DMS53 treated with DMSO at 0.1 percent for 48 hours (cell line): ENCODE measurements around the gene BMP10.

Experiments used
- DNase-seq: peaks from one replicate; lab custom pipeline; 2025; ENCODE audit not compliant: unreplicated experiment; lab: John Stamatoyannopoulos, UW

BMP10 gene, protein sequence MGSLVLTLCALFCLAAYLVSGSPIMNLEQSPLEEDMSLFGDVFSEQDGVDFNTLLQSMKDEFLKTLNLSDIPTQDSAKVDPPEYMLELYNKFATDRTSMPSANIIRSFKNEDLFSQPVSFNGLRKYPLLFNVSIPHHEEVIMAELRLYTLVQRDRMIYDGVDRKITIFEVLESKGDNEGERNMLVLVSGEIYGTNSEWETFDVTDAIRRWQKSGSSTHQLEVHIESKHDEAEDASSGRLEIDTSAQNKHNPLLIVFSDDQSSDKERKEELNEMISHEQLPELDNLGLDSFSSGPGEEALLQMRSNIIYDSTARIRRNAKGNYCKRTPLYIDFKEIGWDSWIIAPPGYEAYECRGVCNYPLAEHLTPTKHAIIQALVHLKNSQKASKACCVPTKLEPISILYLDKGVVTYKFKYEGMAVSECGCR

GRCh38 chr2:68871159-68871764 is at the start of gene BMP10:
TSS of gene BMP10 (minus strand) at chr2:68871397. CDS start at chr2:68871358, 39 bp downstream.
- DNase-seq, result no peak

DNA sequence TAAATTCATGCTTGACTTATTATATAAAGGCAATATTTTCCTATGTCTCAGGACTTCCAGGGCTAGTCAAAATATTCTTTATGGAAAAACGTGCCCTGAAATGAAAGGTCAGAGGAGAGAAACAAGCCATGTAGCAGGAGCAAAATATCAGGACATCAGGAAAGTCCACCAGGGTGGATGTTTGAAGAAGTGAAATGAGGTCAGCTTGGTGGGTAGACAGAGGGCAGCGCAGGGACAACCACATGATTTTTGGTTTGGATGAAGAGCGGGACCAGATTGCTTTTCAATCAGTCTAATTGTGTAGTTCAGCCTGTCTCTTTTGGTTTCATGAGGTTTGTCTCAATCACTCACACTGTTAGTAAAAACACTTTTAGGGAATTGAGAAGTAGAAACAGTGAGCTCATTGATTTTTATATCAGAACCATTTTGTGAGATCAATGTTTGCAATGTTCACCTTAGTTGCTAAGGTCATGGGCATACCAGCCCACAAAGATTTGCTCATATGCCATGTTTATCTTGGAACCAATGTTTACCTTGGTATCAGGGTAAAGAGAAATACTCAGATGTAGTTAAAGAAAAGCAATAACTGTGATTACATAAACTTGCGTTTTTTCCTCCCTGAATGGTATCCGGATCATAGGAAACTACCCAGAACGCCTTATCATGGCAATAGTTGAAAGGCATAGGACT is 49.4 kb upstream of the BMP10 start:
- DNase-seq, result no peak

DNA sequence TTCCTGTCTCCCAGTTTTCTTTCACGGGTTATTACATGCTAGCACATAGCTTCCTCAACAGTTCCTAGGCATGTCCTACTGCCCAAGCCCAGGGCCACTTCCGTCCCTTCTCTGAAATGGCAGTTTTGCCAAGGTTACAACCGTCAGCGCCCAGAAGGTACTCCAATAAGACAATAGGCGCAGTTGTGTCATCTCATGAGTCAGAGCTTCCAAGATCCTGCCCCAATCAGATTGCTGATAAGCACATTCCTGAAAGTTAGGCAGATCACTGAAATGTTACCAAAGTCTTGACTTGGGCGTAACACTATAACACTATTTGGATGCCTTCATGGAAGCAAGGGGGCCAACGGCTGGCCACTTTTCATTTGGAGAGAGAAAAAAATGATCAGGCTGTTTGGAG is 47.3 kb upstream of the BMP10 start:
- DNase-seq, result no peak

DNA sequence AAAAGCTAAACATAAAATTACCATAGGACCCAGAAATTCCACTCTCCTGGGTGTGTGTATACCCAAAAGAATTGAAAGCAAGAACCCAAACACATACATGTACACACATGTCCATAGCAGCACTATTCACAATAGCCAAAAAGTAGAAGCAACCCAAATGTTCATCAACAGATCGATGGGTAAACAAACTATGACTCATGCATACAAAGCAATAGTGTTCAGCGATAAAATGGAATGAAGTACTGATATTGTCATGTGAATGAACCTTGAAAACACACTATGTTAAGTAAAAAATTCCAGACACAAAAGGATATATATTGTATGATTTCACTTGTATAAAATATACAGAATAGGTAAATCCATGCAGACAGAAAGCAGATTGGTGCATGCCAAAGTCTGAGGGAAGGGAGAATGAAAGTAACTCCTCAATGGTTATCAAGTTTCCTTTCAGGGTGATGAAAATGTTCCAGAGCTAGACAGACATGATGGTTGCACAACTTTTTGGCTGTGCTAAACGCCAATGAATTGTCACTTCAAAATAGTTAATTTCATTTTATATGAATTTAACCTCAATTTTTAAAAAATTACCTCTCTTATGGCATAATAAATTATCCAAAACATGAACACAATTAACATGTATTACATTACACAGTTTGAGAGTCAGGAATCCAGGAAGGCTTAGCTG is 46.0 kb upstream of the BMP10 start:
- no peak for DNase-seq

DNA sequence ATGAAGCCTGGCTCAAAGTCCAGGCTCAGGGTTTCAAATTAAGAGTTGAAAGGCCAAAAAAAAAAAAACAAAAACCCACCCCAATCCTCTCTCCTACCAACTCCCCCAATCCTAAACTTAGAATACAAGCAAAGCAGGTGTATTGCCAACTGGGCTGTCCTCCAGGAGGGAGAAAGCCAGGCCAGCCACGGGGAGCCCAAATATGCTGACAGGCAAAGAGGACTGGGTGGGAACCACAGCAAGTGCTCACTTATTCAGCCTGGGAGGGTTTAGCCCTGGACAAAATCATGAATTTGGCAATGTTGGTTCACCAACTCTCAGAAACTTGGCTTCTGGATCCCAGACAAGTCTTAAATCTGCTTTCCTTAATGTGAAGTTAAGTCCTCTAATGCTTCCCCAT is 45.0 kb upstream of the BMP10 start:
- DNase-seq, result no peak

DNA sequence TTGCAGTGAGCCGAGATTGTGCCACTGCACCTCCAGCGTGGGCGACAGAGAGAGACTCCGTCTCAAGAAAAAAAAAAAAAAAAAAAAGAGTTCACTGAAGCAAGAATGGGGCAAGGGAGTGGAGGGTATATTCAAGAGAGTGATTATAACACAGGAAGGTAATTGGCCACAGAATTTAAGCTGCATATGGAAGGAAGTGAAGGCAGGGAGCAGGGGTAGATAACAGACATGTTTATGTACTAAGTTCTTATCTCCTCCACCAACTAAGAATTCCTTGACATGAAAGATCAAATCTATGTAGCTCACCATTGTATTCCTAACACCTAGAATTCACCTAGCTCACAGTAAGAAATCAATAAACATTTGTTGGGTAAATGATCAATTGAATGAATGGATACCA is 44.2 kb upstream of the BMP10 start:
- DNase-seq, result no peak

GRCh38 chr2:68913359-68913758 is 42.2 kb upstream of the BMP10 start:
- no peak for DNase-seq

DNA sequence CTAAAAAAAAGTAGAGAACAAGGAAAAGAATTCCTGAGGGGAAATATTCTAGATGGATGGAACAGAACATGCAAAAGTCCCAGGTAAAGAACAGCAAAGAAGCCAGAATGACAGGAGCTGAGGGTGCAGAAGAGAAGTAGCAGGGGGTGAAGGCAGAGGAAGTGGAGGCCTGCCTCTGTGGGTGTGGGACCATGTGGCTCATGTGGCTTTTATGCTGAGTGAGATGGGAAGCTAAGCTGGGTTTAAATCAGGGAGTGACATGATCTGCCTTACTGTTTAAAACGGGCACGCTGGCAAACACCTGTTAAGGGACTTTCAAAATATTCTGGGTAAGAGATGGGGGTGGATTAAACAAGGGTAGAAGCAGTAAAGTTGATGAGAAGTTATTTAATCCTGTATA is 41.5 kb upstream of the BMP10 start:
- DNase-seq, result no peak

DNA sequence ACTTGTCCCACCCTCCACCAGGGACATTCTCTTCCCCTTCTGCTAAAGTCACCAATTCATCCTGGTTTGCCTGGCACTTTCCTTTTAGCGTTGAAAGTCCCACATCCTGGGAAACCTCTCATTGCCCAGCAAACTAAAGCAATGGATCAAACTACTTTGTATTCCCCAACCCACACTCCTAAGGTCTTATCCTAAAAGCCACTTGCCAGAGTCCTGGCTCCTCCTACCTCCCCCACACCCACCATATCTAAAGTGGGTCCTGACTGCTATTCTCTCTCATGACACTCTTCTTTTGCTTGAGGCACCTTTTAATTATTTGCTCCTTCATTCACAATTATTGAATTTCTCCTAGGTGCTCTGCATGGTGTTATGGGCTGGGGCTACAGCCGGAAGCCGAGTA is 40.9 kb upstream of the BMP10 start:
- DNase-seq, result no peak

DNA sequence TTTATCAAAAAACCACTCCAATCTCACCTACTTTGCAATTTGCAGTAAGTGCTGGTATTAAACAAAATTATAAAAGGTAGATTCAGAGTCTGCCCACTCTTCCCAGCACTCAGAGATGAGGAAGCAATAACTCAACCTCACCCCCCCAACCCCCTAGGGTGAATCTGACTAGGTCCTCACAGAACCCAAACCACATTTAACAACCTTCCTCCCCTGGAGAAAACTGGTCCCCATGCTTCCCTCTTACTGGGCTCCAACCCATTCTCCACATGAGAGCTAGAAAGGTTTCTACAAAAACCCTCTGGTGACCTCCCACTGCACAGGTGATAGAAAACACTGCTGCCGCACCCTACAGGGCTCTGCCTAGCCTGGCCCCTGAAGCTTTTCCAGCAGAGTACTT is 40.5 kb upstream of the BMP10 start:
- DNase-seq, result no peak

DNA sequence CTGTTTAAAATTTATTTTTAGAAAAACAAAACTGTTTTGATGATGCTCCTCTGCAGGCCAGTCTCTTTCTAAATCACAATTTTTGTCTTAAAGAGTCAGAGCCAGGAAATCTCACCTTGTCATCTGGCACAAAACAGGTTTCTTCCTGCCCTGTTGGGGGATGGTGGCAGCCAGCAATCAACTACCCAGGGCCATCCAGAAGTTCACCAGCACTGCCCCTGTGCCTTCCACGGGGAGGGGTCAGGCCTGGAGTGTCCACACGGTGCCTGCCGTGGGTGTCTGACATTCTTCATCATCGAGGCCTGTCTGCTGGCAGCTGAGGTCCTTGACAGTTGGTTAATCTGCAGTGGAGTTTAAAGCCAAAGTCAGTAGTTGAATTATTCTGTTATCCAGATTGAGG is 40.0 kb upstream of the BMP10 start:
- DNase-seq, result no peak

DNA sequence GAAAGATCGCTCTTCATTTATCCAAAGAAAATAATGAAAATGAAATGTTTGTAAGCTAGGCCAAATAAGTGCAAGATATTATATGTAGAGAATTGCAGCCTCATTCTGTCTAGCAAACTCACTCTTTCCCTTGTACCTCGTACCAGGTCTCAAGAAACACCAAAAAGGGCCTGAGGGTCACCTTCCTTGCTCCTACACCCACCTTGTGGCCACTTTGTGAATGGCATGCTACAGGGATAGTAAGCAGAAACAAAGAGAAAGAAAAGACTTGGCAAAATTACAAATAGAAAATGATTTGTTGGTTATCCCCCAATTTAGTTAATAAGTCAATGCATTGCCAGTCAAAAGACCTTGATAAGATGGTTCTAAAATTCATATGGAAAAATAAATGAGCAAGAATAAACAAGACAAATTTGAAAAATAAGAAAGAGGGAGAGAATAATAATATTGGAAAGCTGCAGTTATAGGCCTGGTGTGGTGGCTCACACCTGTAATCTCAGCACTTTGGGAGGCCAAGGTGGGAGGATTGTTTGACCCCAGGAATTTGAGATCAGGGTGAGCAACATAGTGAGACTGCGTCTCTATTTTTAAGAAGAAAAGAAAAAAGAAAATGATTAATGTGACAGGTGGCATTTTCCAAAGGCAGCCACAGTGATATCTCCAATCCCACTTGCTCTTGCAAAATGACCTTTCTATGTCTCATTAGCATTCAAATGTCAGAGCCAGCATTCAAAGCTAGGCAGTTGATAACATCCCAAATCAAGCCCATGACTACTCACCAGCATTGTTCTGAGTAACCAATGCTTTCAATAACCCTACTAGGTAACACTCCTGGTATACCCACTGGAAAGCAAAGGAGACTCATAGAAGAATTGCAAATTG is 38.8 kb upstream of the BMP10 start:
- DNase-seq, result peak; percentile 59

GRCh38 chr2:68908392-68908970 is 37.3 kb upstream of the BMP10 start:
- DNase-seq, result peak; percentile 98

- DNase-seq, result no peak
Observed at GRCh38 chr2:68907920-68908253, 36.7 kb upstream of the BMP10 start.

GRCh38 chr2:68907232-68907919 is 36.2 kb upstream of the BMP10 start:
- peak; percentile 26 for DNase-seq

DNA sequence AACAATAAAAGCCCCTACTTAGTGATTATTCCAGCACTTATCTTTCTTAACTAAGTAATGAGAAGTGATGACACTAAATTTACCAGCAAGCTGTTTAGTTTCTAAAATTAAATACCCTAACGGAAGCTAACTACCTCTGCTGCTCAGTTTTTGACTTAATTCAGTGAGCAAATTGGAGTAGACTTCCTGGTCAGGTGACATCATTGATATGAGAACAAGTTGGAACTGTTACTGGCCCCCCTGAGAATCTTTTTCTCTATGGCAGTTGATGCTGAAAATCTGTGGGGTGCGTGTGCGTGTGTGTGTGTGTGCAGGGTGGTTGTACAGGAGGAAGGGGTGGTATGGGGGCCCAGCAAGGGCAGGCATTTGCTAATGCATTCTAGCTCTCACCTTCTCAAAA is 35.5 kb upstream of the BMP10 start:
- DNase-seq, result no peak

- DNase-seq, result no peak
Observed at GRCh38 chr2:68905116-68905515, 33.9 kb upstream of the BMP10 start.

DNA sequence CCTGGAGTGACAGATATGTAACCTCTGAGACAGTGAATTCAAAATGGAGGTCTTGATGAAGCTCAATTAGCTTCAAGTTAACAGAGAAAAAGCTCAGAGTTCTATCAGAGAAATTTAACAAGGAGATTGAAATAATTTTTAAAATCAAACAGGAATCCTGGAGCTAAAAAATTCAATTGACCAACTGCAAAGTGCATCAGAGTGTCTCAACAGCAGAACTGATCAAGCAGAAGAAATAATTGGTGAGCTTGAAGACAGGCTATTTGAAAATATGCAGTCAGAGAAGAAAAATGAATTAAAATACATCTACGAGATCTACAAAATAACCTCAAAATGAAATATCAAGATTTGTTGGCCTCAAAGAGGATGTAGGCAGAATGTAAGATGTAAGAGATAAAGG is 30.4 kb upstream of the BMP10 start:
- no peak for DNase-seq

GRCh38 chr2:68901199-68901514 is 30.0 kb upstream of the BMP10 start:
- DNase-seq, result no peak
